ENCODE data around the gene ZG16. TPM values are rescaled to one million over a fixed set of nuclear protein-coding genes. Genes with fewer than 3 reads are reported as not detected.

ZG16 gene
- total and polyA plus RNA-seq, 3 donors from 2014 or later, result 0.12 TPM; not detected in 2

- Histone ChIP-seq H3K36me3 (ENCODE audit: low read depth, missing control alignments) (no peaks in the 10 kb centered on the region), H3K4me1 (peaks cover 65% of the 10 kb centered on the region), H3K27me3 (no peaks in the 10 kb centered on the region), H3K4me3 (peak overlapping the region; percentile 58 to 71), H3K9me3 (no peaks in the 10 kb centered on the region), H3K27ac (peak overlapping the region; percentile 92 to 96)
- intact Hi-C loops (cut with DNase I; ENCODE audit: low total_unique reads), result no loop called here
- DNase-seq, result no peak
- TF ChIP-seq CTCF (IDR thresholded peaks at IDR 0.05), result no peak
- TF ChIP-seq POLR2A (IDR thresholded peaks at IDR 0.05), result no peak
- WGBS, 2 donors, result 31 to 34% methylated on average over 25 of the region's 25 CpGs
Measured at GRCh38 chr16:29808219-29808900, 30.3 kb downstream of the ZG16 start.

GRCh38 chr16:29809031-29809747 is 31.1 kb downstream of the ZG16 start:
- Histone ChIP-seq H3K36me3 (ENCODE audit: low read depth, missing control alignments) (no peaks in the 10 kb centered on the region), H3K4me1 (peaks cover 68% of the 10 kb centered on the region), H3K9me3 (no peaks in the 10 kb centered on the region), H3K27me3 (no peaks in the 10 kb centered on the region), H3K27ac (peak overlapping the region; percentile 92 to 96), H3K4me3 (no peak overlapping the region)
- 55 to 61% methylated on average over 12 to 28 of the region's 31 CpGs for WGBS, 2 donors
- intact Hi-C loops (cut with DNase I; ENCODE audit: low total_unique reads), result no loop called here
- TF ChIP-seq POLR2A (IDR thresholded peaks at IDR 0.05) (no peak), CTCF (IDR thresholded peaks at IDR 0.05) (no peak)
- DNase-seq, result no peak

- no peaks in the 10 kb centered on the region for H3K27me3 ChIP-seq
- H3K4me3 ChIP-seq, result no peak overlapping the region
- no peaks in the 10 kb centered on the region for H3K36me3 ChIP-seq (ENCODE audit: low read depth, missing control alignments)
- intact Hi-C loops (cut with DNase I; ENCODE audit: low total_unique reads), result no loop called here
- TF ChIP-seq CTCF (IDR thresholded peaks at IDR 0.05) (no peak), POLR2A (IDR thresholded peaks at IDR 0.05) (no peak)
- H3K27ac ChIP-seq, result peak overlapping the region; percentile 92 to 96
- H3K4me1 ChIP-seq, result peaks cover 68% of the 10 kb centered on the region
- WGBS, 2 donors, result 28 to 29% methylated on average over 14 to 23 of the region's 23 CpGs
- peak; percentile 53 for DNase-seq
- H3K9me3 ChIP-seq, result no peaks in the 10 kb centered on the region
Measured at GRCh38 chr16:29809850-29810698, 32.0 kb downstream of the ZG16 start.

GRCh38 chr16:29810699-29811169 is 32.7 kb downstream of the ZG16 start:
- Histone ChIP-seq H3K4me1 (peaks cover 71% of the 10 kb centered on the region), H3K27me3 (no peaks in the 10 kb centered on the region), H3K27ac (peak overlapping the region; percentile 92 to 96), H3K4me3 (peak overlapping the region; percentile 57 to 68), H3K9me3 (no peaks in the 10 kb centered on the region), H3K36me3 (ENCODE audit: low read depth, missing control alignments) (no peaks in the 10 kb centered on the region)
- no peak for DNase-seq
- intact Hi-C loops (cut with DNase I; ENCODE audit: low total_unique reads), result no loop called here
- 16 to 23% methylated on average over 9 of the region's 9 CpGs for WGBS, 2 donors
- TF ChIP-seq POLR2A (IDR thresholded peaks at IDR 0.05) (no peak), CTCF (IDR thresholded peaks at IDR 0.05) (no peak)
